H1 (cell line): ENCODE results near the gene ITPK1. TPM values are rescaled to one million over a fixed set of nuclear protein-coding genes. Genes with fewer than 3 reads are reported as not detected.

Source experiments
- CTCF ChIA-PET: fragments of 300-600 bp; sonication (Branson Sonifier 250); formaldehyde crosslinking; loops from one replicate; lab custom pipeline; 2021; ENCODE audit not compliant: partially characterized antibody; lab: Charles Lee
- POLR2A ChIA-PET: fragments of 300-600 bp; sonication (Branson Sonifier 250); formaldehyde crosslinking; loops from one replicate; lab custom pipeline; 2021; ENCODE audit warnings: inconsistent platforms; ENCODE audit not compliant: partially characterized antibody; lab: Charles Lee
- DNase-seq, 2 experiments: peaks; one replicate each; pipeline versions ENCODE4 v3.0.0 to v3.0.0-alpha.2; 2010 to 2022; ENCODE audit warnings: low spot score in 2 of 2, low read depth in 1 of 2, mixed read lengths in 1 of 2
- FAIRE-seq: peaks from 2 replicates; lab custom pipeline; 2011; peaks lifted over from hg19 to GRCh38; lab: Jason Lieb, UNC
- H2AFZ ChIP-seq: 2 replicates; pipeline ENCODE4 v1.8.1; 2012; ENCODE audit warnings: low read length, inconsistent platforms
- H2AK5ac ChIP-seq: 2 replicates; pipeline ENCODE4 v1.6.1; 2013; ENCODE audit warnings: low read depth, low read length
- H2BK120ac ChIP-seq: replicated peaks from 2 replicates; pipeline ENCODE3; 2013; ENCODE audit warnings: low read depth, low read length, inconsistent platforms
- H2BK12ac ChIP-seq: 2 replicates; pipeline ENCODE4 v1.6.1; 2013; ENCODE audit warnings: low read depth, low read length
- H2BK15ac ChIP-seq: 2 replicates; pipeline ENCODE4 v1.6.1; 2013; ENCODE audit warnings: low read length
- H2BK20ac ChIP-seq: 2 replicates; pipeline ENCODE4 v1.6.1; 2013; ENCODE audit warnings: low read length
- H2BK5ac ChIP-seq: 2 replicates; pipeline ENCODE4 v1.6.1; 2013; ENCODE audit warnings: low read depth, low read length
- H3K14ac ChIP-seq: 2 replicates; pipeline ENCODE4 v1.6.1; 2013; ENCODE audit warnings: inconsistent platforms; ENCODE audit not compliant: insufficient read length
- H3K18ac ChIP-seq: 2 replicates; pipeline ENCODE4 v1.6.1; 2013; ENCODE audit warnings: low read length; ENCODE audit errors: extremely low read depth
- H3K23ac ChIP-seq: 2 replicates; pipeline ENCODE4 v1.6.1; 2013; ENCODE audit warnings: inconsistent platforms; ENCODE audit not compliant: insufficient read length
- H3K23me2 ChIP-seq: 2 replicates; pipeline ENCODE4 v1.6.1; 2013; ENCODE audit warnings: low read depth, low read length
- H3K27ac ChIP-seq: 2 replicates; pipeline ENCODE4 v1.6.1; 2011; ENCODE audit warnings: low read depth, low read length, inconsistent platforms
- H3K27me3 ChIP-seq, 4 experiments: replicated peaks in 1 of 4; 1 replicate in 1 of 4; 2 replicates in 3 of 4; pipeline versions ENCODE4 v1.6.1 to v1.8.1; 2011 to 2013; ENCODE audit warnings: low read length in 3 of 4, mild to moderate bottlenecking in 3 of 4, inconsistent platforms in 2 of 4, mixed read lengths in 2 of 4, moderate library complexity in 1 of 4; ENCODE audit not compliant: control insufficient read depth in 3 of 4, insufficient read depth in 3 of 4; ENCODE audit errors: extremely low read depth in 1 of 4
- H3K36me3 ChIP-seq, 4 experiments: 2 replicates each; pipeline versions ENCODE4 v1.6.1 to v1.8.1; 2011 to 2013; ENCODE audit warnings: mild to moderate bottlenecking in 4 of 4, low read length in 3 of 4, moderate library complexity in 2 of 4, control low read depth in 1 of 4, inconsistent platforms in 1 of 4; ENCODE audit not compliant: insufficient read depth in 4 of 4, control insufficient read depth in 2 of 4
- H3K4ac ChIP-seq: replicated peaks from 2 replicates; pipeline ENCODE3; 2013; ENCODE audit warnings: low read length, low read depth, mixed read lengths, inconsistent platforms; ENCODE audit not compliant: insufficient read length
- H3K4me1 ChIP-seq, 4 experiments: replicated peaks in 1 of 4; 1 replicate in 1 of 4; 2 replicates in 3 of 4; pipeline versions ENCODE4 v1.6.1 to v1.8.1; 2011 to 2013; ENCODE audit warnings: low read length in 3 of 4, inconsistent platforms in 2 of 4, mixed read lengths in 1 of 4; ENCODE audit not compliant: insufficient read depth in 4 of 4, control insufficient read depth in 3 of 4
- H3K4me2 ChIP-seq, 2 experiments: 2 replicates each; pipeline versions ENCODE4 v1.6.1 to v1.8.1; 2011 to 2013; ENCODE audit warnings: low read depth in 2 of 2, low read length in 2 of 2, control low read depth in 1 of 2, inconsistent platforms in 1 of 2, mild to moderate bottlenecking in 1 of 2; ENCODE audit not compliant: insufficient read depth in 1 of 2
- H3K4me3 ChIP-seq, 4 experiments: fragments of 200-600, 300-600 bp in 1 of 4; sonication (generic), shearing (Covaris generic), sonication (Bioruptor Twin) in 1 of 4; 2 replicates each; pipeline versions ENCODE4 v1.5.1 to v1.8.1; 2011 to 2016; ENCODE audit warnings: low read length in 4 of 4, low read depth in 3 of 4, control low read depth in 2 of 4, inconsistent platforms in 2 of 4, mild to moderate bottlenecking in 2 of 4, mixed read lengths in 1 of 4, moderate library complexity in 1 of 4; ENCODE audit not compliant: insufficient read depth in 2 of 4; ENCODE audit errors: extremely low read depth in 1 of 4
- H3K56ac ChIP-seq: replicated peaks from 2 replicates; pipeline ENCODE3; 2013; ENCODE audit warnings: low read depth, mild to moderate bottlenecking, mixed read lengths, low read length, inconsistent platforms; ENCODE audit not compliant: insufficient read length
- H3K79me1 ChIP-seq: 2 replicates; pipeline ENCODE4 v1.6.1; 2013; ENCODE audit warnings: low read depth, low read length, control low read depth
- H3K79me2 ChIP-seq, 2 experiments: 2 replicates each; pipeline versions ENCODE4 v1.6.1 to v1.8.1; 2012 to 2013; ENCODE audit warnings: low read length in 2 of 2, mild to moderate bottlenecking in 2 of 2, inconsistent platforms in 1 of 2; ENCODE audit not compliant: insufficient read depth in 2 of 2, control insufficient read depth in 1 of 2
- H3K9ac ChIP-seq, 4 experiments: replicated peaks in 1 of 4; 1 replicate in 1 of 4; 2 replicates in 3 of 4; pipeline versions ENCODE4 v1.6.1 to v1.8.1; 2011 to 2013; ENCODE audit warnings: low read depth in 3 of 4, low read length in 3 of 4, control low read depth in 2 of 4, mild to moderate bottlenecking in 2 of 4, moderate library complexity in 2 of 4, inconsistent platforms in 1 of 4; ENCODE audit errors: extremely low read depth in 1 of 4
- H3K9me3 ChIP-seq, 2 experiments: 2 replicates each; pipeline versions ENCODE4 v1.6.1 to v1.8.1; 2012 to 2013; ENCODE audit warnings: mild to moderate bottlenecking in 2 of 2, moderate library complexity in 2 of 2, control low read depth in 1 of 2, inconsistent platforms in 1 of 2, low read depth in 1 of 2, low read length in 1 of 2, mixed read lengths in 1 of 2; ENCODE audit not compliant: insufficient read depth in 2 of 2
- H4K20me1 ChIP-seq, 2 experiments: replicated peaks in 1 of 2; 2 replicates each; pipeline versions ENCODE3 to v1.8.1; 2011 to 2013; ENCODE audit warnings: inconsistent platforms in 2 of 2, low read length in 2 of 2, mild to moderate bottlenecking in 1 of 2; ENCODE audit not compliant: insufficient read depth in 2 of 2, control insufficient read depth in 1 of 2
- H4K5ac ChIP-seq: 2 replicates; pipeline ENCODE4 v1.6.1; 2013; ENCODE audit warnings: low read length, low read depth, mixed read lengths, inconsistent platforms; ENCODE audit not compliant: insufficient read length
- H4K8ac ChIP-seq: 2 replicates; pipeline ENCODE4 v1.8.0; 2013; ENCODE audit warnings: mild to moderate bottlenecking, moderate library complexity, low read length, inconsistent platforms; ENCODE audit not compliant: insufficient read depth; ENCODE audit errors: extremely low read depth
- H4K91ac ChIP-seq: replicated peaks from 2 replicates; pipeline ENCODE3; 2013; ENCODE audit warnings: low read length, mixed read lengths, inconsistent platforms; ENCODE audit not compliant: insufficient read length
- SP2 ChIP-seq: IDR thresholded peaks from 2 replicates; pipeline ENCODE4 v1.6.1; 2012; ENCODE audit warnings: mild to moderate bottlenecking, low read length, inconsistent platforms
- WGBS, 2 experiments: shearing (Covaris generic) in 1 of 2; methylation state at CpG; one replicate each; pipeline versions ENCODE4 v1.1.6 to v1.1.7; 2013 to 2015; ENCODE audit warnings: low lambda C conversion rate in 2 of 2, mixed read lengths in 2 of 2, inconsistent platforms in 1 of 2, low coverage in 1 of 2, missing lambda C conversion rate in 1 of 2; ENCODE audit not compliant: insufficient replicate concordance in 2 of 2, insufficient coverage in 1 of 2, insufficient read length in 1 of 2; ENCODE audit errors: extremely low coverage in 1 of 2, missing lambda C conversion rate in 1 of 2; 5-methylcytosine and 5-hydroxymethylcytosine counted together
- polyA plus RNA-seq, 7 experiments: library from polyadenylated mRNA; depleted of rRNA in 3 of 7; stranded (reverse) in 5 of 7; unstranded in 2 of 7; fragments of >200 nt in 5 of 7; fragments of 200-250 nt in 2 of 7; gene quantifications; 1 replicate in 5 of 7; 2 replicates in 1 of 7; 4 replicates in 1 of 7; pipeline versions ENCODE4 v1.2.1 to v1.2.3, GENCODE V29; 2011 to 2013; ENCODE audit warnings: missing spikeins in 2 of 7, mixed read lengths in 2 of 7
- total RNA-seq: library from RNA; stranded (reverse); fragmentation: NEBNext Ultra II Directional; extraction: Animal tissue kit (Norgen Biotek cat#: 25700); gene quantifications from 2 replicates; pipeline ENCODE4 v1.2.1, GENCODE V29; 2021

ITPK1 gene
- total and polyA plus RNA-seq, 2 of the 8 experiments (the other 6 are each of a cell fraction or from before 2014, with no cell fraction given) = 108 to 143 TPM

GRCh38 chr14:92928258-92928629 is 187.5 kb downstream of the ITPK1 start:
- no peak overlapping the region for H2AFZ ChIP-seq
- no peak for FAIRE-seq
- H3K4me1 ChIP-seq = peaks cover 0 to 11% (median 3%) of the 10 kb centered on the region in 4 experiments; a peak in 4 of 7 replicates
- H2BK12ac ChIP-seq = no peak overlapping the region
- POLR2A ChIA-PET = no interaction called here
- no peak overlapping the region for H2BK5ac ChIP-seq
- no peak overlapping the region for H3K23ac ChIP-seq
- no peak for TF ChIP-seq SP2
- TF ChIP-seq, all 59 proteins: peak for 0
- 100% methylated on average over 2 of the region's 3 CpGs; no CpG with 5 or more reads in 1 of the 2 experiments for WGBS, 2 experiments
- Histone ChIP-seq H3K79me2 (no peaks in the 10 kb centered on the region), H3K18ac (no peak overlapping the region), H3K9ac (no peak overlapping the region), H4K91ac (no peak overlapping the region), H2AK5ac (no peak overlapping the region), H3K4me3 (no peak overlapping the region), H4K8ac (no peak overlapping the region), H4K20me1 (peaks cover 0 to 2% of the 10 kb centered on the region in 2 experiments), H3K27ac (no peak overlapping the region), H2BK20ac (no peak overlapping the region), H3K36me3 (no peaks in the 10 kb centered on the region), H2BK15ac (no peak overlapping the region), H4K5ac (no peak overlapping the region), H2BK120ac (no peak overlapping the region), H3K27me3 (peaks cover 0 to 1% (median 0%) of the 10 kb centered on the region in 4 experiments; a peak in 2 of 7 replicates), H3K56ac (no peak overlapping the region), H3K23me2 (peaks cover 6% of the 10 kb centered on the region; the same call in 1 of the 2 replicates), H3K14ac (no peak overlapping the region), H3K9me3 (no peaks in the 10 kb centered on the region), H3K4me2 (no peak overlapping the region), H3K79me1 (no peaks in the 10 kb centered on the region), H3K4ac (no peak overlapping the region)
- CTCF ChIA-PET = interaction anchor here (0.5 to 2.6 kb wide), 6 partner anchors 12 to 251 kb away, joined by 3 to 12 read pairs (median 4); no protein-coding TSS in a partner anchor
- no peak for DNase-seq
